GM12878 (cell line): Measurements from ENCODE around the gene HTR7. TPM values are rescaled to one million over a fixed set of nuclear protein-coding genes. Genes with fewer than 3 reads are reported as not detected.
A peak's percentile ranks its signal among the peaks of the same experiment; 100 is the strongest.

Source experiments
- ATAC-seq: fragments of 200-7000 bp; cut with Tn5 transposase; 3 replicates; pipeline ENCODE4 v1.9.1; 2020; ENCODE audit warnings: mild to moderate bottlenecking, moderate library complexity
- BruUV-seq: library from RNA; stranded (reverse); fragments of 400-500 nt; replicated peaks from 2 replicates; lab custom pipeline; 2021; lab: Mats Ljungman, UMichigan
- CTCF ChIA-PET: fragments of 300-600 bp; sonication (Branson Sonifier 250); formaldehyde crosslinking; extraction: SDS; loops from one replicate; lab custom pipeline; 2021; ENCODE audit warnings: inconsistent platforms; lab: Yijun Ruan, JAX
- POLR2A ChIA-PET: fragments of 350-600 bp; formaldehyde crosslinking; extraction: SDS; loops from one replicate; lab custom pipeline; 2021; ENCODE audit warnings: inconsistent platforms; lab: Charles Lee
- RAD21 ChIA-PET: fragments of 300-600 bp; sonication (Branson Sonifier 250); formaldehyde crosslinking; loops from one replicate; lab custom pipeline; 2023; ENCODE audit warnings: antibody characterized with exemption; ENCODE audit not compliant: unreplicated experiment; lab: Charles Lee
- SMC1A ChIA-PET: fragments of 300-600 bp; sonication (Branson Sonifier 250); formaldehyde crosslinking; loops from one replicate; lab custom pipeline; 2023; ENCODE audit not compliant: unreplicated experiment, uncharacterized antibody; lab: Charles Lee
- DNase-seq: peaks from one replicate; pipeline ENCODE4 v3.0.0-alpha.2; 2011; ENCODE audit warnings: low read depth, low spot score
- FAIRE-seq: peaks from 3 replicates; lab custom pipeline; 2011; peaks lifted over from hg19 to GRCh38; lab: Jason Lieb, UNC
- H2AFZ ChIP-seq: 2 replicates; pipeline ENCODE4 v1.6.0; 2011; ENCODE audit warnings: low read depth, low read length, control low read depth; ENCODE audit not compliant: control insufficient read depth
- H3K27ac ChIP-seq: 2 replicates; pipeline ENCODE4 v1.5.1; 2011; ENCODE audit warnings: control low read depth; ENCODE audit not compliant: control insufficient read depth, insufficient read depth
- H3K27me3 ChIP-seq, 2 experiments: replicated peaks in 1 of 2; 2 replicates each; pipeline versions ENCODE4 v1.6.0 to v1.6.1; 2011; ENCODE audit warnings: low read length in 1 of 2; ENCODE audit not compliant: control insufficient read depth in 2 of 2, insufficient read depth in 2 of 2
- H3K36me3 ChIP-seq, 2 experiments: 2 replicates each; pipeline ENCODE4 v1.5.1; 2011; ENCODE audit warnings: low read length in 1 of 2; ENCODE audit not compliant: control insufficient read depth in 2 of 2, insufficient read depth in 2 of 2
- H3K4me1 ChIP-seq: 2 replicates; pipeline ENCODE4 v1.6.1; 2011; ENCODE audit warnings: mild to moderate bottlenecking, low read length, moderate library complexity, mixed read lengths; ENCODE audit not compliant: control insufficient read depth, insufficient read depth
- H3K4me2 ChIP-seq: 2 replicates; pipeline ENCODE4 v1.6.0; 2011; ENCODE audit warnings: control low read depth; ENCODE audit not compliant: control insufficient read depth, insufficient read depth
- H3K4me3 ChIP-seq: fragments of 200-600 bp; sonication (generic); 2 replicates; pipeline ENCODE4 v1.5.1; 2016
- H3K79me2 ChIP-seq: 2 replicates; pipeline ENCODE4 v1.6.0; 2011; ENCODE audit warnings: low read length; ENCODE audit not compliant: control insufficient read depth, insufficient read depth
- H3K9ac ChIP-seq: 2 replicates; pipeline ENCODE4 v1.8.0; 2011; ENCODE audit warnings: low read length, control low read depth, mixed read lengths; ENCODE audit not compliant: control insufficient read depth, insufficient read depth
- H3K9me3 ChIP-seq: replicated peaks from 3 replicates; pipeline ENCODE4 v1.5.1; 2011; ENCODE audit warnings: mild to moderate bottlenecking, low read length; ENCODE audit not compliant: control insufficient read depth, insufficient read depth
- H4K20me1 ChIP-seq: 2 replicates; pipeline ENCODE4 v1.6.0; 2011; ENCODE audit not compliant: control insufficient read depth, insufficient read depth
- BMI1 ChIP-seq: fragments of 450-650 bp; IDR thresholded peaks from 2 replicates; pipeline ENCODE4 v1.6.1; 2016; ENCODE audit warnings: mild to moderate bottlenecking, moderate library complexity, borderline replicate concordance
- CTCF ChIP-seq, 3 experiments: IDR thresholded peaks in 2 of 3; conservative IDR thresholded peaks in 1 of 3; 2 replicates each; pipeline ENCODE4 v1.5.1; 2011; ENCODE audit warnings: low read depth in 3 of 3, low read length in 3 of 3, mild to moderate bottlenecking in 3 of 3, control low read depth in 2 of 3, moderate library complexity in 2 of 3, inconsistent platforms in 1 of 3, mixed read lengths in 1 of 3; ENCODE audit not compliant: control insufficient read depth in 2 of 3, insufficient read depth in 1 of 3; ENCODE audit errors: extremely low read depth in 1 of 3
- NBN ChIP-seq: fragments of 450-650 bp; IDR thresholded peaks from 2 replicates; pipeline ENCODE4 v1.6.1; 2016
- ZNF274 ChIP-seq: IDR thresholded peaks from one replicate; pipeline ENCODE4 v1.8.0; 2011; ENCODE audit not compliant: insufficient read length, insufficient read depth
- WGBS: methylation state at CpG from one replicate; pipeline ENCODE4 v1.1.6; 2016; ENCODE audit warnings: low lambda C conversion rate; ENCODE audit not compliant: insufficient replicate concordance, insufficient coverage; ENCODE audit errors: missing lambda C conversion rate; 5-methylcytosine and 5-hydroxymethylcytosine counted together
- in situ Hi-C: fragments of 300-500 bp; cut with MboI; formaldehyde crosslinking; loops from 9 replicates; pipeline ENCODE4 v1.14.3; 2018; ENCODE audit warnings: mixed read lengths
- intact Hi-C: fragments of 100-400 bp; cut with micrococcal nuclease; formaldehyde crosslinking; loops from one replicate; pipeline ENCODE4 v1.14.2; 2022; ENCODE audit not compliant: unreplicated experiment
- polyA plus RNA-seq, 11 experiments: library from polyadenylated mRNA; depleted of rRNA in 4 of 11; unstranded in 6 of 11; stranded (reverse) in 5 of 11; fragments of >200 nt; fragmentation: Nextera tagmentation in 4 of 11; fragmentation: Illumina TruSeq in 1 of 11; extraction: Ambion mirVana in 4 of 11; extraction: Trizol in 1 of 11; gene quantifications; 1 replicate in 1 of 11; 2 replicates in 10 of 11; pipeline versions ENCODE4 v1.2.1 to v1.2.3, GENCODE V29; 2011 to 2016; ENCODE audit warnings: inconsistent platforms in 2 of 11, missing spikeins in 2 of 11, low read depth in 1 of 11
- total RNA-seq, 4 experiments: library from RNA; depleted of rRNA in 3 of 4; stranded (reverse); fragments of >200 nt in 3 of 4; fragmentation: Illumina TruSeq in 1 of 4; extraction: Trizol in 1 of 4; gene quantifications; 2 replicates each; pipeline versions ENCODE4 v1.2.1 to v1.2.3, GENCODE V29; 2013 to 2021
- TF ChIP-seq, protein P1 (sequence below): fragments of 150-350 bp; IDR thresholded peaks from 2 replicates; pipeline ENCODE4 v1.6.1; 2016; ENCODE audit warnings: low read depth, low read length

HTR7 gene
- total and polyA plus RNA-seq, 10 of the 15 experiments (the other 5 are each of a cell fraction or from before 2014, with no cell fraction given): 0.01 to 1.3 (median 0.06) TPM; not detected in 4

DNA sequence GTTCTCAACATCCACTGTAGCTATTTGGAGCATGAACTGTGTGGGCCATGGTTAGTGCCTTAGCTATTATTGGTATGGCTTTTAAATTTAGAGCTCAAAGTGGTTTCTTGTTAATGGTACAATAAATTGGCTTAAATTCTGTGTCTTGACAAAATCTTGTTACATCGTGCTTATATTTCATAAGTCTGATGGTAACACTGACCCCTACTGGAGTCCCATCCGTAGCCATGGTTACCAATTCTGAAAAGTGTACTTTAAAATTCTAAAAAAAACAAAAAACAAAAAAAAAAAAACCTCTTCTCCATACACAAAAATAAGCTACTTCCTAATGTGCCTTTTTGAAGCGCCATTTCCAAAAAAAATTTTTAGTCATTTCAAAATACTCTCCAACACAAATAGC, 7.6 kb upstream of the HTR7 start:
- Histone ChIP-seq H2AFZ (no peak overlapping the region), H3K27ac (no peak overlapping the region), H3K4me1 (no peaks in the 10 kb centered on the region), H3K9me3 (no peaks in the 10 kb centered on the region; the same call in 2 of the 3 replicates), H3K9ac (no peak overlapping the region), H4K20me1 (no peaks in the 10 kb centered on the region), H3K79me2 (no peaks in the 10 kb centered on the region)
- RAD21 ChIA-PET: interaction anchor here (0.7 to 1.4 kb wide), 2 partner anchors 114 to 1075 kb away, joined by 3 to 5 read pairs; no protein-coding TSS in a partner anchor
- SMC1A ChIA-PET: interaction anchor here (1.1 to 2.0 kb wide), 5 partner anchors 9 to 213 kb away, joined by 3 to 6 read pairs (median 3); no protein-coding TSS in a partner anchor
- in situ Hi-C loops: loop anchor here (5.0 kb wide), 2 partner anchors 118 to 1073 kb away; no protein-coding TSS in a partner anchor
- CTCF ChIA-PET: interaction anchor here (0.6 to 3.8 kb wide), 12 partner anchors 10 to 1385 kb away, joined by 3 to 18 read pairs (median 4); partner anchors contain the start of gene ANKRD1
- FAIRE-seq (no peak), DNase-seq (no peak), ATAC-seq (peak; percentile 41; the same call in 1 of the 3 replicates)
- TF ChIP-seq CTCF (IDR thresholded peaks at IDR 0.05 in 2 of 3, conservative IDR thresholded peaks at IDR 0.05 in 1 of 3; ENCODE audit: control insufficient read depth in 2 of 3, extremely low read depth in 1 of 3, insufficient read depth in 1 of 3, low read depth in 3 of 3, low read length in 3 of 3): peak in 2 of 3 experiments; percentile 20 to 27; a peak in 3 of 6 replicates
- TF ChIP-seq NBN: no peak
- TF ChIP-seq ZNF274: no peak
- peak; percentile 71 for TF ChIP-seq BMI1
- TF ChIP-seq, protein P1, sequence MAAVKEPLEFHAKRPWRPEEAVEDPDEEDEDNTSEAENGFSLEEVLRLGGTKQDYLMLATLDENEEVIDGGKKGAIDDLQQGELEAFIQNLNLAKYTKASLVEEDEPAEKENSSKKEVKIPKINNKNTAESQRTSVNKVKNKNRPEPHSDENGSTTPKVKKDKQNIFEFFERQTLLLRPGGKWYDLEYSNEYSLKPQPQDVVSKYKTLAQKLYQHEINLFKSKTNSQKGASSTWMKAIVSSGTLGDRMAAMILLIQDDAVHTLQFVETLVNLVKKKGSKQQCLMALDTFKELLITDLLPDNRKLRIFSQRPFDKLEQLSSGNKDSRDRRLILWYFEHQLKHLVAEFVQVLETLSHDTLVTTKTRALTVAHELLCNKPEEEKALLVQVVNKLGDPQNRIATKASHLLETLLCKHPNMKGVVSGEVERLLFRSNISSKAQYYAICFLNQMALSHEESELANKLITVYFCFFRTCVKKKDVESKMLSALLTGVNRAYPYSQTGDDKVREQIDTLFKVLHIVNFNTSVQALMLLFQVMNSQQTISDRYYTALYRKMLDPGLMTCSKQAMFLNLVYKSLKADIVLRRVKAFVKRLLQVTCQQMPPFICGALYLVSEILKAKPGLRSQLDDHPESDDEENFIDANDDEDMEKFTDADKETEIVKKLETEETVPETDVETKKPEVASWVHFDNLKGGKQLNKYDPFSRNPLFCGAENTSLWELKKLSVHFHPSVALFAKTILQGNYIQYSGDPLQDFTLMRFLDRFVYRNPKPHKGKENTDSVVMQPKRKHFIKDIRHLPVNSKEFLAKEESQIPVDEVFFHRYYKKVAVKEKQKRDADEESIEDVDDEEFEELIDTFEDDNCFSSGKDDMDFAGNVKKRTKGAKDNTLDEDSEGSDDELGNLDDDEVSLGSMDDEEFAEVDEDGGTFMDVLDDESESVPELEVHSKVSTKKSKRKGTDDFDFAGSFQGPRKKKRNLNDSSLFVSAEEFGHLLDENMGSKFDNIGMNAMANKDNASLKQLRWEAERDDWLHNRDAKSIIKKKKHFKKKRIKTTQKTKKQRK: no peak
- TF ChIP-seq, all 136 proteins: peak for 2
- 3% methylated on average over 3 of the region's 3 CpGs for WGBS
- H3K36me3 ChIP-seq: no peaks in the 10 kb centered on the region
- no TSS peak for BruUV-seq
- no peak overlapping the region for H3K4me2 ChIP-seq
- no peaks in the 10 kb centered on the region for H3K27me3 ChIP-seq
- POLR2A ChIA-PET: interaction anchor here (0.7 kb wide), 2 partner anchors 113 to 610 kb away, joined by 3 read pairs; no protein-coding TSS in a partner anchor
- intact Hi-C loops: loop anchor here (10.0 kb wide), 1 partner anchor 911 kb away; no protein-coding TSS in a partner anchor
- H3K4me3 ChIP-seq: no peak overlapping the region
